HepG2 (cell line): Measurements from ENCODE around the gene CREB1. TPM values are rescaled to one million over a fixed set of nuclear protein-coding genes. Genes with fewer than 3 reads are reported as not detected.

Source experiments
- ATM ChIP-seq: fragments of 450-650 bp; IDR thresholded peaks from 2 replicates; pipeline ENCODE4 v1.7.1; 2017; ENCODE audit warnings: mild to moderate bottlenecking, borderline replicate concordance
- CBX1 ChIP-seq: IDR thresholded peaks from one replicate; pipeline ENCODE4 v1.6.1; 2016; ENCODE audit warnings: antibody characterized with exemption, low read depth
- CCAR2 ChIP-seq: fragments of 200-400 bp; formaldehyde crosslinking; optimal IDR thresholded peaks from 2 replicates; pipeline ENCODE3; 2018; ENCODE audit warnings: low read depth, mild to moderate bottlenecking, low read length, moderate library complexity
- CREM ChIP-seq, 2 experiments: sonication (generic) in 1 of 2; formaldehyde crosslinking in 1 of 2; IDR thresholded peaks; 2 replicates each; pipeline versions ENCODE4 v1.4.0 to v1.6.1; 2016 to 2020; ENCODE audit warnings: antibody characterized with exemption in 1 of 2, mild to moderate bottlenecking in 1 of 2, missing genetic modification reagents in 1 of 2
- FIP1L1 ChIP-seq: fragments of 200-400 bp; formaldehyde crosslinking; IDR thresholded peaks from 2 replicates; pipeline ENCODE4 v1.6.1; 2018; ENCODE audit warnings: low read depth, mild to moderate bottlenecking, low read length, moderate library complexity, borderline replicate concordance; ENCODE audit not compliant: insufficient read depth
- FOXK1 ChIP-seq: sonication (generic); formaldehyde crosslinking; IDR thresholded peaks from 2 replicates; pipeline ENCODE4 v1.4.0; 2020; ENCODE audit warnings: low read depth, missing genetic modification reagents, borderline replicate concordance
- HCFC1 ChIP-seq: fragments of 150-350 bp; IDR thresholded peaks from 2 replicates; pipeline ENCODE4 v1.6.1; 2014; ENCODE audit warnings: low read depth, low read length
- HOXA3 ChIP-seq: sonication (generic); formaldehyde crosslinking; IDR thresholded peaks from 2 replicates; pipeline ENCODE4 v1.5.0; 2020; ENCODE audit warnings: missing genetic modification reagents
- KLF12 ChIP-seq: sonication (generic); formaldehyde crosslinking; IDR thresholded peaks from 2 replicates; pipeline ENCODE4 v1.4.0; 2020; ENCODE audit warnings: missing genetic modification reagents, borderline replicate concordance
- LCORL ChIP-seq, 2 experiments: fragments of 450-650 bp in 1 of 2; sonication (generic) in 1 of 2; formaldehyde crosslinking in 1 of 2; IDR thresholded peaks; 2 replicates each; pipeline versions ENCODE4 v1.5.0 to v1.6.1; 2017 to 2020; ENCODE audit warnings: antibody characterized with exemption in 1 of 2, missing genetic modification reagents in 1 of 2
- MED1 ChIP-seq: sonication (generic); formaldehyde crosslinking; IDR thresholded peaks from 2 replicates; pipeline ENCODE4 v1.4.0; 2020; ENCODE audit warnings: missing genetic modification reagents
- REL ChIP-seq: sonication (generic); formaldehyde crosslinking; conservative IDR thresholded peaks from 2 replicates; pipeline ENCODE4 v1.8.0; 2022; ENCODE audit warnings: mild to moderate bottlenecking, missing genetic modification reagents, moderate library complexity
- RFXANK ChIP-seq: IDR thresholded peaks from 2 replicates; pipeline ENCODE4 v1.6.1; 2016
- SKI ChIP-seq: fragments of 450-650 bp; IDR thresholded peaks from one replicate; pipeline ENCODE4 v1.6.1; 2018; ENCODE audit warnings: mild to moderate bottlenecking; ENCODE audit not compliant: partially characterized antibody
- ZBTB3 ChIP-seq: sonication (generic); formaldehyde crosslinking; IDR thresholded peaks from 2 replicates; pipeline ENCODE4 v1.4.0; 2020; ENCODE audit warnings: low read depth, mild to moderate bottlenecking, moderate library complexity, missing genetic modification reagents, borderline replicate concordance
- ZKSCAN1 ChIP-seq: fragments of 150-350 bp; IDR thresholded peaks from 2 replicates; pipeline ENCODE4 v1.6.1; 2014; ENCODE audit warnings: low read length
- ZNF253 ChIP-seq: sonication (generic); formaldehyde crosslinking; IDR thresholded peaks from 2 replicates; pipeline ENCODE4 v1.8.0; 2022; ENCODE audit warnings: mild to moderate bottlenecking, missing genetic modification reagents, borderline replicate concordance
- ZNF264 ChIP-seq: sonication (generic); formaldehyde crosslinking; IDR thresholded peaks from 2 replicates; pipeline ENCODE4 v1.4.0; 2020; ENCODE audit warnings: missing genetic modification reagents
- ZNF451 ChIP-seq: sonication (generic); formaldehyde crosslinking; IDR thresholded peaks from 2 replicates; pipeline ENCODE4 v1.5.0; 2020; ENCODE audit warnings: mild to moderate bottlenecking, missing genetic modification reagents
- ZNF501 ChIP-seq: sonication (generic); formaldehyde crosslinking; IDR thresholded peaks from 2 replicates; pipeline ENCODE4 v1.5.1; 2020; ENCODE audit warnings: mild to moderate bottlenecking, moderate library complexity, missing genetic modification reagents
- ZNF619 ChIP-seq: sonication (generic); formaldehyde crosslinking; IDR thresholded peaks from 2 replicates; pipeline ENCODE4 v1.4.0; 2020; ENCODE audit warnings: mild to moderate bottlenecking, missing genetic modification reagents
- ZNF768 ChIP-seq: sonication (generic); formaldehyde crosslinking; IDR thresholded peaks from 2 replicates; pipeline ENCODE4 v1.4.0; 2020; ENCODE audit warnings: missing genetic modification reagents
- ZSCAN29 ChIP-seq: sonication (generic); formaldehyde crosslinking; conservative IDR thresholded peaks from 2 replicates; pipeline ENCODE4 v1.4.0; 2020; ENCODE audit warnings: mild to moderate bottlenecking, missing genetic modification reagents
- polyA plus RNA-seq, 8 experiments: library from polyadenylated mRNA; depleted of rRNA in 3 of 8; stranded (reverse) in 7 of 8; unstranded in 1 of 8; fragments of >200 nt; fragmentation: Illumina TruSeq in 4 of 8; extraction: Trizol in 4 of 8; gene quantifications; 2 replicates each; pipeline versions ENCODE4 v1.2.1 to v1.2.3, GENCODE V29; 2011 to 2016; ENCODE audit warnings: low read depth in 4 of 8, missing spikeins in 1 of 8, mixed read lengths in 1 of 8; ENCODE audit not compliant: insufficient read depth in 1 of 8
- total RNA-seq, 5 experiments: library from RNA; depleted of rRNA; stranded (reverse); fragments of >200 nt; fragmentation: Illumina TruSeq; extraction: Trizol; gene quantifications; 2 replicates each; pipeline ENCODE4 v1.2.3, GENCODE V29; 2016; ENCODE audit warnings: low read depth in 1 of 5
- TF ChIP-seq, protein P1 (sequence below): sonication (generic); formaldehyde crosslinking; IDR thresholded peaks from 2 replicates; pipeline ENCODE4 v1.8.1; 2023; ENCODE audit warnings: mild to moderate bottlenecking, missing genetic modification reagents, borderline replicate concordance
- TF ChIP-seq, protein P2 (sequence below), 2 experiments: fragments of 450-650 bp in 1 of 2; sonication (generic) in 1 of 2; formaldehyde crosslinking; IDR thresholded peaks; 2 replicates each; pipeline versions ENCODE4 v1.5.0 to v1.8.0; 2020 to 2022; ENCODE audit warnings: mild to moderate bottlenecking in 1 of 2, missing genetic modification reagents in 1 of 2
- TF ChIP-seq, protein P3 (sequence below): sonication (generic); formaldehyde crosslinking; IDR thresholded peaks from 2 replicates; pipeline ENCODE4 v1.5.1; 2020; ENCODE audit warnings: missing genetic modification reagents, mild to moderate bottlenecking, borderline replicate concordance
- TF ChIP-seq, protein P4 (sequence below): sonication (generic); formaldehyde crosslinking; IDR thresholded peaks from 2 replicates; pipeline ENCODE4 v1.8.1; 2023; ENCODE audit warnings: mild to moderate bottlenecking, inconsistent platforms, moderate library complexity, missing genetic modification reagents, borderline replicate concordance

Gene CREB1
- total and polyA plus RNA-seq, 2 of the 13 experiments (the other 11 are each of a cell fraction or from before 2014, with no cell fraction given), result 51.8 to 51.9 TPM

DNA sequence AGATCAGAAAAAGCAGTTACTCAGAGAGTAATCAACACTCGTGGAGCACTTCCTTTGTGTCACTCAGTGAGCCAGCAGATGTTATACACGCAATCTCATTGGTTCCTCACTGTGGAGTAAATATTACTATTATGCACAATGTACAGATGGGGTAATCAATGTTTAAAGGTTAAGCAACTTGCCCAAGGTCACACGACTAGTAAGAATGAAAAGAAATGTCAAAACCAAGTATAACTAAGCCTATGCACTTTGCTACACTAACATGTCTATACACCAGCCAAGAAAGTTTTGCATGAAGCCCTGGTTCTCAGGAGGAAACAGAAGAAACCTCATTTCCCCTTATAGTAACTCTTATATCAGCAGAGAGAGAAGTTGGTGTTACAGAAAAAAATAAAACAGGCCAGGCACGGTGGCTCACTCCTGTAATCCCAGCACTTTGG, 90.0 kb downstream of the CREB1 start (continued):
- peak; percentile 65 for TF ChIP-seq MED1 (CRISPR knock-in tag)
- TF ChIP-seq CCAR2, result no peak
- no peak for TF ChIP-seq ATM
- TF ChIP-seq ZBTB3 (CRISPR knock-in tag), result no peak
- TF ChIP-seq FOXK1, result peak; percentile 76; the same call in 1 of the 2 replicates
- TF ChIP-seq ZNF501 (CRISPR knock-in tag), result no peak
- TF ChIP-seq ZKSCAN1, result no peak
- TF ChIP-seq, protein P1, sequence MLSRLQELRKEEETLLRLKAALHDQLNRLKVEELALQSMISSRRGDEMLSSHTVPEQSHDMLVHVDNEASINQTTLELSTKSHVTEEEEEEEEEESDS (CRISPR knock-in tag), result no peak
- TF ChIP-seq ZNF451, result no peak
- no peak for TF ChIP-seq RFXANK (CRISPR knock-in tag)
- no peak for TF ChIP-seq ZNF264 (CRISPR knock-in tag)
- no peak for TF ChIP-seq REL
- TF ChIP-seq FIP1L1, result no peak
- no peak for TF ChIP-seq ZNF253 (CRISPR knock-in tag)
- TF ChIP-seq KLF12 (CRISPR knock-in tag), result no peak
- TF ChIP-seq, protein P2, sequence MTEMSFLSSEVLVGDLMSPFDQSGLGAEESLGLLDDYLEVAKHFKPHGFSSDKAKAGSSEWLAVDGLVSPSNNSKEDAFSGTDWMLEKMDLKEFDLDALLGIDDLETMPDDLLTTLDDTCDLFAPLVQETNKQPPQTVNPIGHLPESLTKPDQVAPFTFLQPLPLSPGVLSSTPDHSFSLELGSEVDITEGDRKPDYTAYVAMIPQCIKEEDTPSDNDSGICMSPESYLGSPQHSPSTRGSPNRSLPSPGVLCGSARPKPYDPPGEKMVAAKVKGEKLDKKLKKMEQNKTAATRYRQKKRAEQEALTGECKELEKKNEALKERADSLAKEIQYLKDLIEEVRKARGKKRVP (CRISPR knock-in tag; IDR thresholded peaks at IDR 0.05), result peak in 1 of 2 experiments; percentile 74; a peak in 1 of 4 replicates
- no peak for TF ChIP-seq ZSCAN29 (CRISPR knock-in tag)
- TF ChIP-seq, protein P3, sequence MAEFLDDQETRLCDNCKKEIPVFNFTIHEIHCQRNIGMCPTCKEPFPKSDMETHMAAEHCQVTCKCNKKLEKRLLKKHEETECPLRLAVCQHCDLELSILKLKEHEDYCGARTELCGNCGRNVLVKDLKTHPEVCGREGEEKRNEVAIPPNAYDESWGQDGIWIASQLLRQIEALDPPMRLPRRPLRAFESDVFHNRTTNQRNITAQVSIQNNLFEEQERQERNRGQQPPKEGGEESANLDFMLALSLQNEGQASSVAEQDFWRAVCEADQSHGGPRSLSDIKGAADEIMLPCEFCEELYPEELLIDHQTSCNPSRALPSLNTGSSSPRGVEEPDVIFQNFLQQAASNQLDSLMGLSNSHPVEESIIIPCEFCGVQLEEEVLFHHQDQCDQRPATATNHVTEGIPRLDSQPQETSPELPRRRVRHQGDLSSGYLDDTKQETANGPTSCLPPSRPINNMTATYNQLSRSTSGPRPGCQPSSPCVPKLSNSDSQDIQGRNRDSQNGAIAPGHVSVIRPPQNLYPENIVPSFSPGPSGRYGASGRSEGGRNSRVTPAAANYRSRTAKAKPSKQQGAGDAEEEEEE (CRISPR knock-in tag), result no peak
- TF ChIP-seq HCFC1, result no peak
- TF ChIP-seq LCORL (IDR thresholded peaks at IDR 0.05), result no peak
- TF ChIP-seq LCORL (CRISPR knock-in tag; IDR thresholded peaks at IDR 0.05), result 0 out of 2 replicates have a peak, but pooled peaks have one; percentile 25
- no peak for TF ChIP-seq ZNF619 (CRISPR knock-in tag)
- no peak for TF ChIP-seq ZNF768 (CRISPR knock-in tag)
- no peak for TF ChIP-seq CBX1
- TF ChIP-seq CREM (IDR thresholded peaks at IDR 0.05), result 0 out of 2 replicates have a peak, but pooled peaks have one; percentile 23
- TF ChIP-seq CREM (CRISPR knock-in tag; IDR thresholded peaks at IDR 0.05), result no peak
- peak; percentile 36 for TF ChIP-seq SKI
- TF ChIP-seq HOXA3 (CRISPR knock-in tag), result no peak
- TF ChIP-seq, protein P4, sequence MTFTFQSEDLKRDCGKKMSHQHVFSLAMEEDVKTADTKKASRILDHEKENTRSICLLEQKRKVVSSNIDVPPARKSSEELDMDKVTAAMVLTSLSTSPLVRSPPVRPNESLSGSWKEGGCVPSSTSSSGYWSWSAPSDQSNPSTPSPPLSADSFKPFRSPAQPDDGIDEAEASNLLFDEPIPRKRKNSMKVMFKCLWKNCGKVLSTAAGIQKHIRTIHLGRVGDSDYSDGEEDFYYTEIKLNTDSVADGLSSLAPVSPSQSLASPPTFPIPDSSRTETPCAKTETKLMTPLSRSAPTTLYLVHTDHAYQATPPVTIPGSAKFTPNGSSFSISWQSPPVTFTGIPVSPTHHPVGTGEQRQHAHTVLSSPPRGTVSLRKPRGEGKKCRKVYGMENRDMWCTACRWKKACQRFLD, result no peak
